Mammary epithelial cell (primary cell): ENCODE data around the gene RPLP1.

Experiments used
- EZH2 ChIP-seq: IDR thresholded peaks from 2 replicates; pipeline ENCODE4 v1.6.1; 2012; ENCODE audit warnings: low read length, inconsistent platforms, borderline replicate concordance
- TF ChIP-seq, protein P1 (sequence below), 2 donors: IDR thresholded peaks in 1 of 2; conservative IDR thresholded peaks in 1 of 2; 2 replicates each; pipeline ENCODE4 v1.5.1; 2011 to 2012; ENCODE audit warnings: inconsistent platforms in 2 of 2, low read length in 2 of 2, mild to moderate bottlenecking in 2 of 2, control low read depth in 1 of 2, low read depth in 1 of 2; ENCODE audit not compliant: insufficient read depth in 1 of 2; ENCODE audit errors: extremely low read depth in 1 of 2

DNA sequence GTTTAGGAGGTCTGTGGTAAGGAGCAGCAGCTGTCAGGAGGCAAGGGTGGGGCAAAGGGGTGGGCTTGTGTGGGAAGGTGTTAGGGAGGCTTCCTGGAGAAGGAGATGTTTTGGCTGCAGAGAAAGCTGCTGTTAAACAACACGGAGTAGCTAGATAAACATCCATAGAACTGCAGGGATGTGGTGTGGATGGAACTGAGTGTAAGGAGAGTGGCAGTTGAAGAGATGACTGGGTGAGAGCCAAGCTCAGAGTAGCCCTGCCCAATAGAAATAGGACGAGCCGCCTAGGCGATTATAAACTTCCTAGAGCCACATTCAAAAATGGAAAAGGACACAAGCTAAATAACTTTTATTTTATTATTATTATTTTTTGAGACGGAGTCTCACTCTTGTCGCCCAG, 19.9 kb downstream of the RPLP1 start:
- no peak for TF ChIP-seq EZH2
- TF ChIP-seq, protein P1, sequence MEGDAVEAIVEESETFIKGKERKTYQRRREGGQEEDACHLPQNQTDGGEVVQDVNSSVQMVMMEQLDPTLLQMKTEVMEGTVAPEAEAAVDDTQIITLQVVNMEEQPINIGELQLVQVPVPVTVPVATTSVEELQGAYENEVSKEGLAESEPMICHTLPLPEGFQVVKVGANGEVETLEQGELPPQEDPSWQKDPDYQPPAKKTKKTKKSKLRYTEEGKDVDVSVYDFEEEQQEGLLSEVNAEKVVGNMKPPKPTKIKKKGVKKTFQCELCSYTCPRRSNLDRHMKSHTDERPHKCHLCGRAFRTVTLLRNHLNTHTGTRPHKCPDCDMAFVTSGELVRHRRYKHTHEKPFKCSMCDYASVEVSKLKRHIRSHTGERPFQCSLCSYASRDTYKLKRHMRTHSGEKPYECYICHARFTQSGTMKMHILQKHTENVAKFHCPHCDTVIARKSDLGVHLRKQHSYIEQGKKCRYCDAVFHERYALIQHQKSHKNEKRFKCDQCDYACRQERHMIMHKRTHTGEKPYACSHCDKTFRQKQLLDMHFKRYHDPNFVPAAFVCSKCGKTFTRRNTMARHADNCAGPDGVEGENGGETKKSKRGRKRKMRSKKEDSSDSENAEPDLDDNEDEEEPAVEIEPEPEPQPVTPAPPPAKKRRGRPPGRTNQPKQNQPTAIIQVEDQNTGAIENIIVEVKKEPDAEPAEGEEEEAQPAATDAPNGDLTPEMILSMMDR (conservative IDR thresholded peaks at IDR 0.05 in 1 of 2, IDR thresholded peaks at IDR 0.05 in 1 of 2; ENCODE audit: extremely low read depth in 1 of 2, insufficient read depth in 1 of 2, low read depth in 1 of 2, low read length in 2 of 2) = no peak
